Neuronal stem cell (in vitro differentiated cells): ENCODE data around the gene ASCL3.
"Not testable (repeated sequence)": the region's sequence is repeated elsewhere in the genome, so short reads cannot be mapped to it uniquely, and the experiment has no call there.

Experiments used
- DNase-seq: peaks from one replicate; pipeline ENCODE4 v3.0.0-alpha.2; 2013; ENCODE audit warnings: low spot score
- H2AFZ ChIP-seq: one replicate; pipeline ENCODE4 v1.6.1; 2013; ENCODE audit warnings: mild to moderate bottlenecking, low read length, inconsistent platforms
- H2AK5ac ChIP-seq: 2 replicates; pipeline ENCODE4 v1.6.1; 2013; ENCODE audit warnings: low read depth, mild to moderate bottlenecking, inconsistent platforms, low read length, moderate library complexity, mixed read lengths
- H2BK120ac ChIP-seq: 2 replicates; pipeline ENCODE4 v1.6.1; 2013; ENCODE audit warnings: low read depth, mild to moderate bottlenecking, inconsistent platforms, low read length, moderate library complexity, mixed read lengths
- H2BK12ac ChIP-seq: one replicate; pipeline ENCODE4 v1.6.1; 2013; ENCODE audit warnings: low read length, inconsistent platforms
- H2BK15ac ChIP-seq: 2 replicates; pipeline ENCODE4 v1.6.1; 2013; ENCODE audit warnings: mild to moderate bottlenecking, low read length, inconsistent platforms, mixed read lengths
- H2BK5ac ChIP-seq: one replicate; pipeline ENCODE4 v1.6.1; 2013; ENCODE audit warnings: inconsistent platforms, mild to moderate bottlenecking, low read length, moderate library complexity
- H3K14ac ChIP-seq: one replicate; pipeline ENCODE4 v1.6.1; 2013; ENCODE audit warnings: low read length, inconsistent platforms
- H3K18ac ChIP-seq: 2 replicates; pipeline ENCODE4 v1.6.1; 2013; ENCODE audit warnings: low read length, inconsistent platforms
- H3K23ac ChIP-seq: 2 replicates; pipeline ENCODE4 v1.6.1; 2013; ENCODE audit warnings: low read depth, mild to moderate bottlenecking, mixed read lengths, low read length, inconsistent platforms; ENCODE audit not compliant: poor library complexity
- H3K27ac ChIP-seq: replicated peaks from 3 replicates; pipeline ENCODE4 v1.5.1; 2013; ENCODE audit warnings: low read length, inconsistent platforms
- H3K27me3 ChIP-seq, 3 experiments: 2 replicates each; pipeline ENCODE4 v1.6.1; 2013; ENCODE audit warnings: low read length in 3 of 3, mild to moderate bottlenecking in 2 of 3, inconsistent platforms in 1 of 3, low read depth in 1 of 3, mixed read lengths in 1 of 3, moderate library complexity in 1 of 3; ENCODE audit not compliant: control insufficient read depth in 3 of 3, insufficient read depth in 3 of 3
- H3K36me3 ChIP-seq, 2 donors: replicated peaks in 1 of 2; 2 replicates each; pipeline ENCODE4 v1.6.1; 2013; ENCODE audit warnings: low read length in 2 of 2; ENCODE audit not compliant: control insufficient read depth in 2 of 2, insufficient read depth in 2 of 2
- H3K4ac ChIP-seq: 2 replicates; pipeline ENCODE4 v1.6.1; 2013; ENCODE audit warnings: inconsistent platforms, mild to moderate bottlenecking, low read length, moderate library complexity
- H3K4me1 ChIP-seq, 2 donors: 1 replicate in 1 of 2; 2 replicates in 1 of 2; pipeline ENCODE4 v1.6.1; 2013; ENCODE audit warnings: low read length in 2 of 2, low read depth in 1 of 2; ENCODE audit not compliant: control insufficient read depth in 2 of 2, insufficient read depth in 1 of 2
- H3K4me2 ChIP-seq: one replicate; pipeline ENCODE4 v1.6.1; 2013; ENCODE audit warnings: mild to moderate bottlenecking, low read length, inconsistent platforms; ENCODE audit not compliant: insufficient read depth, poor library complexity, severe bottlenecking
- H3K4me3 ChIP-seq, 2 donors: 2 replicates each; pipeline ENCODE4 v1.5.1; 2013; ENCODE audit warnings: low read length in 2 of 2, mild to moderate bottlenecking in 2 of 2, inconsistent platforms in 1 of 2, moderate library complexity in 1 of 2
- H3K79me1 ChIP-seq: one replicate; pipeline ENCODE4 v1.6.1; 2013; ENCODE audit warnings: low read depth, mild to moderate bottlenecking, inconsistent platforms, low read length, moderate library complexity
- H3K9ac ChIP-seq: one replicate; pipeline ENCODE4 v1.6.1; 2013; ENCODE audit warnings: mild to moderate bottlenecking, low read depth, low read length, inconsistent platforms; ENCODE audit not compliant: poor library complexity
- H3K9me3 ChIP-seq, 2 donors: replicated peaks in 1 of 2; 2 replicates each; pipeline versions ENCODE3 to v1.6.1; 2013; ENCODE audit warnings: low read length in 2 of 2, mild to moderate bottlenecking in 2 of 2, inconsistent platforms in 1 of 2, low read depth in 1 of 2, mixed read lengths in 1 of 2, moderate library complexity in 1 of 2; ENCODE audit not compliant: control insufficient read depth in 2 of 2, insufficient read depth in 1 of 2
- H4K8ac ChIP-seq: one replicate; pipeline ENCODE4 v1.6.1; 2013; ENCODE audit warnings: low read depth, mild to moderate bottlenecking, inconsistent platforms, low read length, moderate library complexity
- H4K91ac ChIP-seq: one replicate; pipeline ENCODE4 v1.6.1; 2013; ENCODE audit warnings: low read length, low read depth, mild to moderate bottlenecking, inconsistent platforms; ENCODE audit not compliant: poor library complexity
- WGBS, 2 donors: extraction: QIAGEN DNeasy Blood & Tissue Kit; methylation state at CpG; one replicate each; pipeline ENCODE4 v1.1.7; 2013; ENCODE audit warnings: missing lambda C conversion rate in 2 of 2, mixed read lengths in 1 of 2; ENCODE audit not compliant: insufficient read length in 2 of 2, insufficient replicate concordance in 1 of 2; ENCODE audit errors: extremely low coverage in 2 of 2; 5-methylcytosine and 5-hydroxymethylcytosine counted together

Gene ASCL3

GRCh38 chr11:8986772-8987171 lies 44.0 kb upstream of the ASCL3 start:
- H2AFZ ChIP-seq, H3K36me3 ChIP-seq, DNase-seq, H2BK120ac ChIP-seq, H3K4me2 ChIP-seq, H3K4ac ChIP-seq, H2BK12ac ChIP-seq, H3K27ac ChIP-seq, H3K18ac ChIP-seq, H3K14ac ChIP-seq, H3K4me3 ChIP-seq, H3K79me1 ChIP-seq, H4K8ac ChIP-seq, H4K91ac ChIP-seq, H2AK5ac ChIP-seq, H3K4me1 ChIP-seq, H2BK5ac ChIP-seq, H3K9me3 ChIP-seq, H3K9ac ChIP-seq, H3K23ac ChIP-seq, H2BK15ac ChIP-seq: not testable (repeated sequence)
- peaks cover 0 to 11% (median 0%) of the 10 kb centered on the region in 3 experiments for H3K27me3 ChIP-seq
- WGBS, 2 donors: no CpG with 5 or more reads among the region's 6 CpGs

DNA sequence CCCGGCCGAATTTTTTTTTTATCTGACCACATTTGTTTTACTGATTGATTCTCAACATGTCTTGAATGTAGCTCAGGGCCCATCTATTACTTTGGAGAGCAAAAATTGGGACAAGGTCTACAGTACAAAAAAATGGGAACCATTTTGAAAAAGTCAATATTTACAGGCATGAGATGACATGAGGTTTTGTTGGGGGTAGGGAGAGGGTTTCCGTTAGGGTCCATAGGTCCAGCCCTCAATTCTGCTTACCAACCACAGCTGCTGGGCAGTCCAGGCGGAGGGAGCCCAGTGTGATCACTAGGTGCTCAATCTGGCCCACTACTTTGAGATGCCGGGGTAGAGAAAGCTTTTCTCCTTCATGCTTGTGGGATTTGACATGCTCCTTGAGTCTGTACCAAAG lies 42.6 kb upstream of the ASCL3 start:
- Histone ChIP-seq H2BK5ac (no peak overlapping the region), H3K4me1 (peaks cover 0 to 4% of the 10 kb centered on the region in 2 donors), H3K4me2 (no peak overlapping the region), H2BK12ac (no peak overlapping the region), H3K27ac (no peak overlapping the region), H2BK15ac (no peak overlapping the region), H2AK5ac (no peak overlapping the region), H4K8ac (no peak overlapping the region), H2BK120ac (no peak overlapping the region), H3K79me1 (no peaks in the 10 kb centered on the region), H3K9me3 (no peaks in the 10 kb centered on the region), H4K91ac (no peak overlapping the region), H2AFZ (no peak overlapping the region), H3K23ac (no peak overlapping the region), H3K18ac (no peak overlapping the region), H3K36me3 (no peaks in the 10 kb centered on the region), H3K14ac (no peak overlapping the region), H3K4me3 (no peak overlapping the region), H3K4ac (no peak overlapping the region), H3K27me3 (peaks cover 0 to 11% (median 0%) of the 10 kb centered on the region in 3 experiments), H3K9ac (no peak overlapping the region)
- no peak for DNase-seq
- WGBS, 2 donors: no CpG with 5 or more reads among the region's 5 CpGs

DNA sequence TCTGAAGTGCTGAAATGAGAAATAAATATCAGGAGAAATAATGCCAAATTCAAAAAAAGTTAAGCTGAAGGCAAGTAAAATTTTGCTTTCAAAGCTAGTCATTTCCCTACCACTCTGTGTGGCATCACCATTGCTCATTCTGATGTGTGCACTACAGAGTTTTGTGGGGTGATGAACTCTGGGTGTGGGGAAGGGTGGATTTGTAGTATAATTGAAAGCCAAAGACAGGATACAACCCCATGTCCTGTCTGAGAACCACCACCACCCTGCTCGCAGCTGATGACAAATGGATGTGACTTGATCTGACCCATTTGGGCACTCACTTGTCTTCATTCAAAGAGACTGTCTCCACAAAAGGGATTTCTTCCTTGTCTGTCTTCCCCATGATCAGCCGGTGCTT lies 40.7 kb upstream of the ASCL3 start:
- Histone ChIP-seq H2BK12ac (no peak overlapping the region), H3K14ac (no peak overlapping the region), H3K9ac (no peak overlapping the region), H3K18ac (no peak overlapping the region), H4K91ac (no peak overlapping the region), H3K4ac (no peak overlapping the region), H3K27ac (no peak overlapping the region), H4K8ac (no peak overlapping the region), H3K79me1 (no peaks in the 10 kb centered on the region), H3K27me3 (peaks cover 0 to 4% (median 0%) of the 10 kb centered on the region in 3 experiments), H3K4me1 (no peaks in the 10 kb centered on the region), H3K9me3 (no peaks in the 10 kb centered on the region), H2AK5ac (no peak overlapping the region), H2BK120ac (no peak overlapping the region), H2BK15ac (no peak overlapping the region), H3K4me3 (no peak overlapping the region), H2AFZ (no peak overlapping the region), H2BK5ac (no peak overlapping the region), H3K23ac (no peak overlapping the region), H3K4me2 (no peak overlapping the region), H3K36me3 (no peaks in the 10 kb centered on the region)
- no peak for DNase-seq
- WGBS, 2 donors: no CpG with 5 or more reads among the region's 2 CpGs

DNA sequence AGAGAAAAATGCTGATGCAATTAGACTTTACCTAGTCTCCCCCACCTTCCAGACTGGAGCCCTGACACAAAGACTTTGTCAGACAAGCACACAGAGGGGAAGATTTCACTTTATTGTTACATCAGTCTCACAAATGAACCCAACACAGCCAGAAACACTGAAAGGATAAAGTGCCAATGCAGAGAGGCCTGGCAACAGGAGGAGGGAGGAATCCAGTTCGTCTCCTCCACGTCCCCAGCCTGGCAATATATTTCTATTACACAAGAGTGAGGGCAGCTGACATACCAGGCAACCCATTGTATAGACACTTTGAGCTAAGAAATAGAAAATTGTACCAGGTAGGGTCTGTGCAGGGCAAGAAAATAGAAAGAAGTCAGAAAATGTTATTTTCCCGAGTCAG lies 37.7 kb upstream of the ASCL3 start:
- Histone ChIP-seq H3K79me1 (no peaks in the 10 kb centered on the region), H3K9ac (no peak overlapping the region), H2AFZ (no peak overlapping the region), H4K8ac (no peak overlapping the region), H3K14ac (no peak overlapping the region), H3K27me3 (no peaks in the 10 kb centered on the region), H3K4me2 (no peak overlapping the region), H4K91ac (no peak overlapping the region), H3K9me3 (no peaks in the 10 kb centered on the region), H2BK5ac (no peak overlapping the region), H2AK5ac (no peak overlapping the region), H3K4ac (no peak overlapping the region), H3K36me3 (no peaks in the 10 kb centered on the region), H2BK15ac (no peak overlapping the region), H3K23ac (no peak overlapping the region), H2BK120ac (no peak overlapping the region), H3K4me3 (no peak overlapping the region), H3K4me1 (no peaks in the 10 kb centered on the region), H3K18ac (no peak overlapping the region), H3K27ac (no peak overlapping the region), H2BK12ac (no peak overlapping the region)
- WGBS, 2 donors: no CpG with 5 or more reads among the region's 3 CpGs
- no peak for DNase-seq
